Body of pancreas (tissue), 4 donors: ENCODE data around the gene UGT1A1.

Experiments used
- POLR2A ChIP-seq, 3 donors: fragments of 450-650 bp; IDR thresholded peaks; one replicate each; pipeline ENCODE4 v1.6.1; 2016; ENCODE audit warnings: antibody characterized with exemption in 3 of 3, mild to moderate bottlenecking in 2 of 3
- TF ChIP-seq, protein P1 (sequence below), 7 experiments: fragments of 450-650 bp in 4 of 7; fragments of 200-600 bp in 3 of 7; sonication (generic) in 3 of 7; IDR thresholded peaks; one replicate each; pipeline ENCODE4 v1.5.1; 2016 to 2019; ENCODE audit warnings: antibody characterized with exemption in 7 of 7

DNA sequence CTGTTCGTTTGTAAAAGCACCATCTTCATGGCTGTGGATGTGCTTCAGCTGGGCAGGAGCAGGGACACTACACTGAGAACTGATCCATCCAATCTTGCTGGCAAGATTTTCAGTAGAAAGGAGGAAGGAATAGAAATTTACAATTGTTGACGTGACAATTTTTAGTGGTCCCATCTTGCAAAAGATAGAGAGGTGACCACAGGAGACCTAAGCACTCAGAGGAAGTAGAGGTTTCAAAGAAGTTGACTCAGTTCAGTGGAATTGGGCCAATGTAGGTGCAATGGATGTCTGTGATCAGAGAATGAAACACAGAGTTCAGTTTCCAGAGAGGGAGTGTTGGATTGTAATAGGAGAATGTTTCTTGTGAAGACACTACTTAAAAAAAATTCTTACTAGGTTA, 45.9 kb upstream of the UGT1A1 start:
- no peak for TF ChIP-seq POLR2A (IDR thresholded peaks at IDR 0.05)
- TF ChIP-seq, protein P1, sequence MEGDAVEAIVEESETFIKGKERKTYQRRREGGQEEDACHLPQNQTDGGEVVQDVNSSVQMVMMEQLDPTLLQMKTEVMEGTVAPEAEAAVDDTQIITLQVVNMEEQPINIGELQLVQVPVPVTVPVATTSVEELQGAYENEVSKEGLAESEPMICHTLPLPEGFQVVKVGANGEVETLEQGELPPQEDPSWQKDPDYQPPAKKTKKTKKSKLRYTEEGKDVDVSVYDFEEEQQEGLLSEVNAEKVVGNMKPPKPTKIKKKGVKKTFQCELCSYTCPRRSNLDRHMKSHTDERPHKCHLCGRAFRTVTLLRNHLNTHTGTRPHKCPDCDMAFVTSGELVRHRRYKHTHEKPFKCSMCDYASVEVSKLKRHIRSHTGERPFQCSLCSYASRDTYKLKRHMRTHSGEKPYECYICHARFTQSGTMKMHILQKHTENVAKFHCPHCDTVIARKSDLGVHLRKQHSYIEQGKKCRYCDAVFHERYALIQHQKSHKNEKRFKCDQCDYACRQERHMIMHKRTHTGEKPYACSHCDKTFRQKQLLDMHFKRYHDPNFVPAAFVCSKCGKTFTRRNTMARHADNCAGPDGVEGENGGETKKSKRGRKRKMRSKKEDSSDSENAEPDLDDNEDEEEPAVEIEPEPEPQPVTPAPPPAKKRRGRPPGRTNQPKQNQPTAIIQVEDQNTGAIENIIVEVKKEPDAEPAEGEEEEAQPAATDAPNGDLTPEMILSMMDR (IDR thresholded peaks at IDR 0.05) = no peak
